GM19324 (cell line): ENCODE results near the gene C6orf89.

ENCODE experiments used
- ATAC-seq: cut with Tn5 transposase; IDR thresholded peaks from one replicate; pipeline ENCODE4 v1.9.1; 2021; ENCODE audit warnings: mild to moderate bottlenecking, moderate library complexity; ENCODE audit not compliant: unreplicated experiment, low FRiP score

The C6orf89 gene

DNA sequence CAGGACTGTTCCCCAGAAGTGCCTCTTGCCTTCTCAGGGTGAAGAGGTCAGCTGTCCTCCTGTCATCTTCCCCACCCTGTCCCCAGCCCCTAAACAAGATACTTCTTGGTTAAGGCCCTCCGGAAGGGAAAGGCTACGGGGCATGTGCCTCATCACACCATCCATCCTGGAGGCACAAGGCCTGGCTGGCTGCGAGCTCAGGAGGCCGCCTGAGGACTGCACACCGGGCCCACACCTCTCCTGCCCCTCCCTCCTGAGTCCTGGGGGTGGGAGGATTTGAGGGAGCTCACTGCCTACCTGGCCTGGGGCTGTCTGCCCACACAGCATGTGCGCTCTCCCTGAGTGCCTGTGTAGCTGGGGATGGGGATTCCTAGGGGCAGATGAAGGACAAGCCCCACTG, 78.6 kb downstream of the C6orf89 start:
- no peak for ATAC-seq

DNA sequence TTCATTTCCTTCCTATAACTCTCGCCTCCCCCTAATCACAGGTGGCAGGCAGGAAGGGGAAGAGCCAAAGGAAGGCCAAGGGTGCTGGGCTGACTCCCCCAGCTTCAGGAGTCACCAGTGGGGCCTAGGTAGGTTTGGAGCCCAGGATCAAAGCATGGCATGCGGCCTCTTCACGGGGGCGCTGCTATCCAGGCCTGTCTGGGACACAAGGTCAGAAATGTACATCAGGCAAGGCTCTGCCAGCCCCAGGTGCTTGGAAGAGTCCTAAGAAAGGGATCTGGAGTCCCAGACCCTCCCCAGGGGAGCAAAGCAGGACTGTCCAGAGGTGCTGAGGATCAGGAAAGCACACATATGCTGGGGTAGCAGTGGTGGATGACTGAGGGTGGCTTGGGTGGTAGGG, 79.2 kb downstream of the C6orf89 start:
- no peak for ATAC-seq

DNA sequence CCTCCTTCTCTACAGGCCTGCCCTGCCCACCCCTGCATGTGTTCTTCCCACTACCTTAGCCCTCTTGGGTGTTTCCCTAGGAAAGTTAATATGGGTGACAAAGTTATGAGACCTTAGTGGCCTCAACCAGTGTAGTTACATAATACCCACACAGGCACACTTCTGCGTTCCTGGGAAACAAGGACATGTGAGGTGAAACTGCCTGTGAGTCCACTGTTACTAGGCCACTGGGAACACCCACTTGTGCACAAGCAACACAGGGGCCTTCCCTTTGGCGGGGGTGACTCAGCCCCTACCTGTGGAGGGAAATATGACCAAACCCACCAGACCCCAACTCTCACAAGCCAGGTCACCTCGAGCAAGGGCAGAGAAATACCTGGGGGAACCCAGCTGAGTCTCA, 81.5 kb downstream of the C6orf89 start:
- no peak for ATAC-seq

- ATAC-seq, result no peak
These were observed 82.0 kb downstream of the C6orf89 start for GRCh38 chr6:36967757-36968156.

DNA sequence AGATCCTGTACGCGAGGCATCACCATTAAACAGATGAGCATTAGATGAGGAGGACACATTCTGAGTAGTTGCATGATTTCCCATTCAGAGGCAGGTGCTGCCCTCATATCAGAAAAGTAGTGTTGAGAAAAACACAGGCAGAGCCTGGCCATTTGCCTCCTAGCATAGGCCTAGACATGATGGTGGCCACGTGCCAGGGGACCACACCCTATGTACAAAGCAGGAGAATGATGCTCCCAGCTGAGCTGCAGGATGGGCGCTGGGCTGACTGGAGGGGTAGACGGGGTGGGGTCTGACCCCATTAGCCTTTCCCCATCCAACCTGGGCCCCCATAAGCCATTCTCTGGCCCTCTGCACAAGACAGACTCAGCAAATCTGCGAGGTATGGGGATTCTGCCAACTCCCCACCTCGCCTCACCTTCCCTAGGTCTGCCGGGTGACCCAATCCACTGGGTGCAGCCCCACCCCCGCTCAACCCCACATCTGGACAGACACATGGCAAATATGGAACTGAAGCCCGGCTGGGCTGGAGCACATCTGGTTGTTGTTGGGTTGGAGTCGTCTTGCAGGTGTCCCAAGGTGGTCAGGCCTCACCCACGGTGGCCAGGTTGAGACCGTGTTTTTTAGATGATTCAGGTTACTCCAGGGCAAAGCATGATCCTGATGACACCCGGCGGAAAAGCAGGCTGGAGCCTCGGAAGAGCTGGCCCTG, 82.7 kb downstream of the C6orf89 start:
- ATAC-seq, result no peak

DNA sequence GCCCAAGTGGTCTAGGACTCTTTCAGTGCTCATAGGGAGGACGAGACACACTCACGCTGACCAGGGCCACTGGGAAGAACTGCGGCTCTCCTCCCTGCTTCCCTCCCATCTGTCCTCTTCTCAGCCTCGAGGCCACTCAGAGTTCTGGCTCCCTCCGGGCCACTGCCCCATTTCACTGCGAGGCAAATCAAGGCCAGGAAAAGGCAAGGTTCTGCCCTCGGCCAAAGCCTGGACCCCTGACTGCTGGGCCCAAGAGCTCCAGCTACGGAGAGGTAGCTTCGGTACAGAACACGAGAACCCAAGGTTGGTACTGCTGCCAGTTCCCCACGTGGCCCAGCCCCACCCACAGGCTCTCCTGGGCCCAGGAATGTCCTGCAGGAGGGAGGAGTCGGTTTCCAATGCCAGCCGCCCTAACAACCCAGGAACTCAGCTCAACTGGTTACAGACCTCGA, 83.5 kb downstream of the C6orf89 start:
- ATAC-seq, result no peak

DNA sequence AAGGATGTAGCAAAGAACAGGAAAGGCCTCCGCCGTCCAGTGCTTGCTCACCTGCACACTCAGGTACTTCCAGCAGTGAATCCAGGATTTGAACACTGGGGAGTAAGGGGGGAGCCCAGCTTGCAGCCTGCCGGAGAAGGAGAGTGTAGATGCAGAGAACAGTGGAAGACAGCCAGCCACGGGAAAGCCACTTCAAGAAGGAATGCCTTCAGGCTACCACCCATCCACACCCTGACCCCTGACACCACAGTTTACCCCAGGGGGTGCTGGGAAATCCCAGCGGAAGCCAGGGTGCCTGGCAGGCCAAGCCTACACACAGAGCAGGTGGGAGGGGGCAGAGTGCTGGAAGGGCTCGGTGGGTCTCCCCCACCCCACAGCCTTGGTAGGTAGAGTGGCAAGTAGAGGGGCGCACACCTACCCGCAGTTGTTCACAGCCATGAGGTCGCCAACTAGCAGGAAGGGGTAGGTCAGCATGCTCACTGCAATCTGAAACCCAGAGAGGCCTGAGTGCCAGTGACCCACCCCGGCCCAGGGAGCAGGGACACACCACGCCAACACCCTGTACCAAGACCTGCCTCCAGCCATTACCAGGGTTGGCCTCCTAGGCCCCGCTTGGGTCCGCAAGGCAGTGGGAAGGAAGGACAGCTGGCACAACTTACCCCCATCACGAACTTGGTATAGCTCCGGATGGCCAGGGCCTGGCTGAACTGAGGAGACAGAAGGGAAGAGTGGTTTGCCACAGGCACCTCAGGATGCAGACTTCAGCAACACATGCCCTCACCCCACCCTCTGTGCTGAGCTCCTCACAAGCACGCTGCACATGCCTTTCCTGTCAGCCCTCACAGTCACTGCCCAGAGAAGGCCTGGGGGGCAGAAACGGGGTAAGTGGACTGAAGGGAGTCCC, 84.5 kb downstream of the C6orf89 start:
- no peak for ATAC-seq

DNA sequence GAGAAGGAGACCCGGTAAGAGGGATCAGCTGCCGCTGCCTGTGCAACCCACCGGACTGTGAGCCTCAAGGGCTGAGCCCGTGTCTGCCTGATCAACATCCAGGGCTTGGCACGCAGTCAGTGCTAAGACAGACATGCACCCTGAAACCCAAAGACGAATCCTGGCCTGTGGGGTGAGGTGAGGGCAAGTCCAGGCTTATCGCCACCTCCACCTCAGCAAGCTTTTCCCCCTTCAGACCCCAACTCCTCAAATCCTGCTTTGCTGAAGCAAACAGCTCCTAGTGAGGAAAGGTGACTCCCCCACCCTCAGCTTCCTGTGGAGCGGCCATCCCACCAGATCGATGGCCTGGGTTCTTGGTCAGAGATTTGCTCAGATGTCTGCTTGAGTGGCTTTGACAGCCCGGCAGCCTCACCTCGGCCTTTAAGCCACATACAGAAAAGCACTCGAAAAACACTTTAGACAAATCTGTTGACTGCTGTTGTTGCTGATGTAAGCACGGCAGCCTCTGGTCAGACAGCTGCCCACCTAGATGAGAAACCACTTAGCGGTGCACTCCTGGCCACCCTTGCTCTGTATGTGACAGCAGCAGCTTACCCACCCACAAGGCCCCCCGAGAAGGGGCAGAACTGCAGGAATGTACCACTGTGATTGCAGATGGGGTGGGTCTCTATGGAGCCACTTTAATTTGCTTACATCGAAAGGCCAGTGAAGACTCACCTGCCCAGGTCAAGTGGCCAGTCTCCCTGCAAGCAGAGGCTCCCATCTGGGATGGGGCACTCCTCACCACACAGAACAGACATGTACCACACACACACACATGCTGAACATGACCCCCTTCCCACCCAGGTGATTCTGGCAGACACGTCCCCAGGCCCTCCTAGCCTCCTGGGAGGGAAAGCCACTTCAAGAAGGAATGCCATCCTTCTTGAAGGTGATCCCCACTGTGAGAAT, 85.4 kb downstream of the C6orf89 start:
- no peak for ATAC-seq

DNA sequence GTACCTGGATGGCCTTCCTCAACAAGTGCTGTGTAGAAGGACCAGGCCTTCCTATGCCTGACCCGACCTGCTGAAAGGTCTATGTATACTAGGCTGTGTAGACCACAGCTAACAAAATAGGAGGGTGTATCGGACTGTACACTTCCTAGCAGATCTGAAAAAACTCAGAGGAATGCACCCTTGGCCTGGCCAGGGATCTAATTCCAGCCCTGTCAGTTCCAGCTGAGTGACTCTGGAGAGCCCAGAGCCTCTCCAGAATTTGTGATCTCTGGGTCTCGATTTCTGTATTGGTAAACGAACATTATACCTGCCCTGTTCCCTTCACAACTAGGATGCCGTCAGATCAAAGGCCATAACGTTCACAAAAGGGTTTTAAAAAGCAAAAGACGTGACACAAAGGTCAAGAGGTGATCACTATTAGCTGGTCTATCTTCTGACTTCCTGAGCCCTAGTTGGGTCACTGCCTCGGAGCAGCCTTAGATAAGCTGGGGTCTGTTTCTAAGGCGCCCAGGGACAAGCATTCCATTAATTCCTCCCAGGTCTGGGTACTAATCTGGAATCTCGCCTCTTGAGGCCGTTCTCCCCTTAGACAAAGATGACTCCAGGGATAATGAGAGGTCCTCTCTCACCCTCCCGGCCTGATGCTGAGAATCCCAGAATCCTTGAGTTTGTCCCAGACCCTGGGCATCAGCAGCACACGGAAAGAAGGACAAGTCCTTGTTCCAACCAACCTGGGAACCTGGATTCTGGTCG, 86.3 kb downstream of the C6orf89 start:
- ATAC-seq, result no peak

DNA sequence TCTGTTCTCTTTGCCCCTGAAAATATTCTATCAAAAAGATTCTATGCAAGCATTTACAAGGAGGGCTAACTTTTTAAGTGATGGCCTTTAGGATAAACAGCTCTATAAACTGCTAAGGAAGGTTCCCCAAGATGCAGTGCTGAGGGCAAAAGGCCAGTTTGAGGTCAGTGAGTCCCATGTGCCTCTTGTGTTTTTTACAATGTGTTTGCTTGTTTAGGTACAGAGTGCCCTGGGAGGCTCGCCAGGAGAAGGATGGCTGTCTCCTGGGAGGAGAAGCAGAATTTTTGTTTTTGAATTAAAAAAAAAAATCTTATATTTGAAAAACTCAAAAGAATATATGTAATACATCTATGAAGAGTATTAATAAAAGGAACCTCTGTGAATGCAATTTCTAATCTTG, 87.4 kb downstream of the C6orf89 start:
- ATAC-seq, result no peak

DNA sequence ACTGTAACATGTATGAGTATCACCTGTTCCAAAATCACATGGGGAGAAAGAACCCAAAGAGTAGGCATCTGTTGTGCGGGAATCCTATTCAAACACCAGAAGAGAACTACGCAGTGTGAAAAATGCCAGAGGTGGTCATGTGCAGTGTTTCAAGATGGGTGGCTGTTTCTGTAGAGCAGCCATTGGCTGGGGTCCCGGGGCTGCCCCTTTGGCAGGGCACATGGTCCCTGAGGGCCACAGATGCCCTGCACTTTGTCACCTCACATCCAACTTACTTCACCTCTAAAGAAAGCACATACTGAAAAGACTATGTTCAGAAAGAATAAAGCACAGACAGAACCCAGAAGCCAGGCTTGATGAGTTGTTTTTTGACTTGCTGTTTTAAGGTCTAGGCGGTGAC, 87.9 kb downstream of the C6orf89 start:
- ATAC-seq, result no peak

DNA sequence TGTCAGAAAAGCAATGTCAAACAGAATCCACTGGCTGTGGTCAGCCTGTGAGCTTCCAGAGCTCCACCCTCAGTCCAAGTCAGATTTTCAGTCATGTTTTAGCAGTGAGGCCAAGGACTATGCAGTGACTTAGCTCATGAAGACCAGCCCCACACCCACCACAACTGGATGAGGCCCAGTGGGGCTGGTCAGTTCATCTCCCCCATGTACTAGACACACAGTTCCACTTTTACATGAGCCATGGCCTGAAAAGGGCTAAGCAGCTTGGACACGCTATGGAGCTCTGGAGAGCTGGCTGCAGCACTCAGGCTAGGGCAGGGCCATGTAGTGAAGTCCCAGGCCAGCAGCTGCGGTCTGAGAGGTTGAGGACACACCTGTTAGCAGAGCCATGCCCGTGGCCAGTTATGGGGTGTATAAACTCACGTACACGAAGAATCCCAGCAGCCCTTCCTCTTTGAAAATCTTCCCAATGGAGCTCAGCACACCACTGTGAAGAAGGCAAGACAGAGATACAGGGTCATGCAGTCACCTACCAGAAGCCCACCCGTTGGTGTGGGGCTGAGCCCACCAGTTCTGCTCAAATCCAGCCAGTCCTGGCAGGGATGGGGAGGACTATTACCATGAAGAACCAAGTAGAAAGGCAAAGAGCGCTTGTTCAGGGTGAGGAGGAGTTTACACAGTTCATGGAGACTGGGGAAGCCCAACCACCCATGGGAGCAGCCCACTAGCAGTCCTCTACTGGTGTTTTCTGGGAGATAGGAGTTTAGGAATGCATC, 89.7 kb downstream of the C6orf89 start:
- no peak for ATAC-seq

GRCh38 chr6:36976007-36976264, 90.2 kb downstream of the C6orf89 start:
- ATAC-seq, result no peak

GRCh38 chr6:36976509-36976908, 90.8 kb downstream of the C6orf89 start:
- ATAC-seq, result no peak

- ATAC-seq, result no peak
These were observed 91.2 kb downstream of the C6orf89 start for GRCh38 chr6:36976931-36977330.

GRCh38 chr6:36977470-36977941, 91.8 kb downstream of the C6orf89 start:
- no peak for ATAC-seq
